HEK293 (cell line): ENCODE measurements around the gene CLCN1.

Experiments
- CTCF ChIA-PET: fragments of 350-600 bp; formaldehyde crosslinking; extraction: SDS; loops from one replicate; lab custom pipeline; 2021; ENCODE audit warnings: antibody characterized with exemption; lab: Yijun Ruan, JAX
- POLR2A ChIA-PET: fragments of 300-600 bp; formaldehyde crosslinking; extraction: SDS; loops from one replicate; lab custom pipeline; 2020; ENCODE audit warnings: antibody characterized with exemption, inconsistent platforms; lab: Yijun Ruan, JAX
- H3K27ac ChIP-seq: fragments of 200-500 bp; sonication (Bioruptor generic); 2 replicates; pipeline ENCODE4 v1.5.1; 2014; ENCODE audit warnings: low read depth, low read length, control low read depth, inconsistent platforms; ENCODE audit errors: extremely low read depth
- H3K36me3 ChIP-seq, 2 experiments: fragments of 200-500 bp in 1 of 2; sonication (Bioruptor generic) in 1 of 2; 1 replicate in 1 of 2; 2 replicates in 1 of 2; pipeline ENCODE4 v1.5.1; 2014 to 2017; ENCODE audit warnings: inconsistent platforms in 2 of 2, low read length in 2 of 2; ENCODE audit not compliant: control insufficient read depth in 2 of 2, insufficient read depth in 1 of 2
- H3K4me1 ChIP-seq: fragments of 200-500 bp; sonication (Bioruptor generic); 2 replicates; pipeline ENCODE4 v1.5.1; 2014; ENCODE audit warnings: mild to moderate bottlenecking, low read length, inconsistent platforms; ENCODE audit not compliant: control insufficient read depth, insufficient read depth
- H3K4me3 ChIP-seq: 2 replicates; pipeline ENCODE4 v1.5.1; 2011; ENCODE audit warnings: low read depth, mild to moderate bottlenecking, control low read depth, low read length, moderate library complexity
- H3K9me3 ChIP-seq: fragments of 200-500 bp; sonication (Bioruptor generic); 2 replicates; pipeline ENCODE4 v1.5.1; 2014; ENCODE audit warnings: low read depth, low read length, inconsistent platforms; ENCODE audit not compliant: control insufficient read depth, insufficient read depth
- SETDB1 ChIP-seq: IDR thresholded peaks from one replicate; pipeline ENCODE4 v1.6.1; 2017; ENCODE audit warnings: mild to moderate bottlenecking, low read length, moderate library complexity, mixed read lengths; ENCODE audit not compliant: insufficient read length
- ZBTB1 ChIP-seq: fragments of 450-650 bp; formaldehyde crosslinking; IDR thresholded peaks from 2 replicates; pipeline ENCODE4 v1.5.1; 2016; ENCODE audit warnings: missing biosample characterization, missing genetic modification characterization
- ZFP41 ChIP-seq: fragments of 450-650 bp; formaldehyde crosslinking; IDR thresholded peaks from 2 replicates; pipeline ENCODE4 v1.5.1; 2016; ENCODE audit warnings: missing biosample characterization, missing genetic modification characterization, borderline replicate concordance
- ZNF223 ChIP-seq: fragments of 450-650 bp; formaldehyde crosslinking; IDR thresholded peaks from 2 replicates; pipeline ENCODE4 v1.5.1; 2016; ENCODE audit warnings: missing biosample characterization, missing genetic modification characterization
- ZNF311 ChIP-seq: fragments of 450-650 bp; formaldehyde crosslinking; IDR thresholded peaks from 2 replicates; pipeline ENCODE4 v1.5.1; 2017; ENCODE audit warnings: missing biosample characterization, missing genetic modification characterization, borderline replicate concordance
- ZNF366 ChIP-seq: fragments of 450-650 bp; formaldehyde crosslinking; conservative IDR thresholded peaks from 2 replicates; pipeline ENCODE4 v1.5.1; 2016; ENCODE audit warnings: missing biosample characterization, missing genetic modification characterization
- ZNF501 ChIP-seq: fragments of 450-650 bp; formaldehyde crosslinking; IDR thresholded peaks from 2 replicates; pipeline ENCODE4 v1.5.1; 2016; ENCODE audit warnings: missing biosample characterization, missing genetic modification characterization
- ZNF514 ChIP-seq: fragments of 450-650 bp; formaldehyde crosslinking; IDR thresholded peaks from 2 replicates; pipeline ENCODE4 v1.5.1; 2016; ENCODE audit warnings: missing biosample characterization, missing genetic modification characterization
- ZNF596 ChIP-seq: fragments of 450-650 bp; IDR thresholded peaks from 2 replicates; pipeline ENCODE4 v1.5.0; 2018; ENCODE audit warnings: missing biosample characterization, mild to moderate bottlenecking, missing genetic modification characterization, moderate library complexity
- TF ChIP-seq, protein P1 (sequence below): fragments of 450-650 bp; formaldehyde crosslinking; IDR thresholded peaks from 2 replicates; pipeline ENCODE4 v1.5.1; 2016; ENCODE audit warnings: missing biosample characterization, missing genetic modification characterization
- TF ChIP-seq, protein P2 (sequence below): fragments of 450-650 bp; formaldehyde crosslinking; IDR thresholded peaks from 2 replicates; pipeline ENCODE4 v1.5.1; 2016; ENCODE audit warnings: missing biosample characterization, missing genetic modification characterization
- TF ChIP-seq, protein P3 (sequence below): fragments of 450-650 bp; formaldehyde crosslinking; IDR thresholded peaks from 2 replicates; pipeline ENCODE4 v1.5.1; 2016; ENCODE audit warnings: missing biosample characterization, missing genetic modification characterization
- TF ChIP-seq, protein P4 (sequence below): fragments of 450-650 bp; formaldehyde crosslinking; IDR thresholded peaks from 2 replicates; pipeline ENCODE4 v1.5.1; 2016; ENCODE audit warnings: missing biosample characterization, missing genetic modification characterization
- TF ChIP-seq, protein P5 (sequence below): fragments of 450-650 bp; formaldehyde crosslinking; IDR thresholded peaks from 2 replicates; pipeline ENCODE4 v1.5.1; 2016; ENCODE audit warnings: missing biosample characterization, missing genetic modification characterization

CLCN1 gene

DNA sequence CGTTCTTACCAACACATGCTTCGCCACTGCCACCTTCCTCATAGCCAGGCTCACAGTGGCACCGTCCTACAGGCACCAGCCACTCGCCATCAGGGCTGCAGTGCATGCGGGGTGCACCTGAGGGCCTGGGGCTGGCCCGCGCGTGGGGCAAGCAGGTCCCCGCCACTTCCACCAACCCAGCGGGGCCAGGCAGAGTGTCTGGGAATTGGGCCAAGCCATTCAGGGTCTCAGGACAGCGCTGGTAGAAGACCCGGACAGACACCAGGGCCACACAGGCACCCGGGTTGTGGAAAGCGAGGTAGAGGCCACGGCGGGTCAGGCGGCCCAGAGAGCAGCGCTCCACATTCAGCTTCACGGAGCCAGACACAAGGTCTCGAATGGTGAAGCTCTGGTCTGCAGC, 83.7 kb downstream of the CLCN1 start (continued):
- TF ChIP-seq, protein P1, sequence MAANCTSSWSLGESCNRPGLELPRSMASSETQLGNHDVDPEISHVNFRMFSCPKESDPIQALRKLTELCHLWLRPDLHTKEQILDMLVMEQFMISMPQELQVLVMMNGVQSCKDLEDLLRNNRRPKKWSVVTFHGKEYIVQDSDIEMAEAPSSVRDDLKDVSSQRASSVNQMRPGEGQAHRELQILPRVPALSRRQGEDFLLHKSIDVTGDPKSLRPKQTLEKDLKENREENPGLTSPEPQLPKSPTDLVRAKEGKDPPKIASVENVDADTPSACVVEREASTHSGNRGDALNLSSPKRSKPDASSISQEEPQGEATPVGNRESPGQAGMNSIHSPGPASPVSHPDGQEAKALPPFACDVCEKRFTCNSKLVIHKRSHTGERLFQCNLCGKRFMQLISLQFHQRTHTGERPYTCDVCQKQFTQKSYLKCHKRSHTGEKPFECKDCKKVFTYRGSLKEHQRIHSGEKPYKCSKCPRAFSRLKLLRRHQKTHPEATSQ (tag by site-specific recombination) = no peak
- TF ChIP-seq ZNF501 (tag by site-specific recombination) (no peak), ZNF514 (no peak), ZNF366 (tag by site-specific recombination) (no peak), ZNF223 (tag by site-specific recombination) (no peak), ZNF596 (tag by site-specific recombination) (no peak), SETDB1 (no peak), ZFP41 (no peak), ZNF311 (tag by site-specific recombination) (no peak)
- TF ChIP-seq, protein P2, sequence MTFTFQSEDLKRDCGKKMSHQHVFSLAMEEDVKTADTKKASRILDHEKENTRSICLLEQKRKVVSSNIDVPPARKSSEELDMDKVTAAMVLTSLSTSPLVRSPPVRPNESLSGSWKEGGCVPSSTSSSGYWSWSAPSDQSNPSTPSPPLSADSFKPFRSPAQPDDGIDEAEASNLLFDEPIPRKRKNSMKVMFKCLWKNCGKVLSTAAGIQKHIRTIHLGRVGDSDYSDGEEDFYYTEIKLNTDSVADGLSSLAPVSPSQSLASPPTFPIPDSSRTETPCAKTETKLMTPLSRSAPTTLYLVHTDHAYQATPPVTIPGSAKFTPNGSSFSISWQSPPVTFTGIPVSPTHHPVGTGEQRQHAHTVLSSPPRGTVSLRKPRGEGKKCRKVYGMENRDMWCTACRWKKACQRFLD (tag by site-specific recombination) = no peak
- TF ChIP-seq, protein P3, sequence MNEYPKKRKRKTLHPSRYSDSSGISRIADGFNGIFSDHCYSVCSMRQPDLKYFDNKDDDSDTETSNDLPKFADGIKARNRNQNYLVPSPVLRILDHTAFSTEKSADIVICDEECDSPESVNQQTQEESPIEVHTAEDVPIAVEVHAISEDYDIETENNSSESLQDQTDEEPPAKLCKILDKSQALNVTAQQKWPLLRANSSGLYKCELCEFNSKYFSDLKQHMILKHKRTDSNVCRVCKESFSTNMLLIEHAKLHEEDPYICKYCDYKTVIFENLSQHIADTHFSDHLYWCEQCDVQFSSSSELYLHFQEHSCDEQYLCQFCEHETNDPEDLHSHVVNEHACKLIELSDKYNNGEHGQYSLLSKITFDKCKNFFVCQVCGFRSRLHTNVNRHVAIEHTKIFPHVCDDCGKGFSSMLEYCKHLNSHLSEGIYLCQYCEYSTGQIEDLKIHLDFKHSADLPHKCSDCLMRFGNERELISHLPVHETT (tag by site-specific recombination) = no peak

DNA sequence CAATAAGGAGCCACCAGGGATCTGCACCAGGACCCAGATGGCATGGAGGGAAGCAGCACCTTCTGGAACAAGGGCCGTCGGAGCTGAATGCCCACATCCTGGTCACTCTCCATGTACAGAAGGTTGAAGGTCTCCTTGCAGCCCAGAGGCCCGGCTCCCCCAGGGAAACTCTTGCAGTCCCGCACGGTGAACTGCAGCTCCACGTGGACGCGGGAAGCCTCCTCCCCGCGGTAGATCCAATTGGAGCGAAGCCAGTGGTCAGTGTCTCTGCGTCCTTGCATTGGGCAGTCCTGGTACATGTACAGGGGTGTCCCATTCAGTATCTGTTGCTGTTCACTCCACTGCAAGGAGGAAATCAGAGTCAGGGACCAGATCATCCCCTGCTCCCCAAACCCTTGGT, 85.4 kb downstream of the CLCN1 start:
- POLR2A ChIA-PET = interaction anchor here (0.7 to 0.9 kb wide), 2 partner anchors 9 kb away, joined by 6 to 7 read pairs; no protein-coding TSS in a partner anchor
- Histone ChIP-seq H3K36me3 (no peaks in the 10 kb centered on the region), H3K4me1 (no peaks in the 10 kb centered on the region), H3K27ac (no peak overlapping the region), H3K4me3 (no peak overlapping the region), H3K9me3 (no peaks in the 10 kb centered on the region)
- TF ChIP-seq, protein P4, sequence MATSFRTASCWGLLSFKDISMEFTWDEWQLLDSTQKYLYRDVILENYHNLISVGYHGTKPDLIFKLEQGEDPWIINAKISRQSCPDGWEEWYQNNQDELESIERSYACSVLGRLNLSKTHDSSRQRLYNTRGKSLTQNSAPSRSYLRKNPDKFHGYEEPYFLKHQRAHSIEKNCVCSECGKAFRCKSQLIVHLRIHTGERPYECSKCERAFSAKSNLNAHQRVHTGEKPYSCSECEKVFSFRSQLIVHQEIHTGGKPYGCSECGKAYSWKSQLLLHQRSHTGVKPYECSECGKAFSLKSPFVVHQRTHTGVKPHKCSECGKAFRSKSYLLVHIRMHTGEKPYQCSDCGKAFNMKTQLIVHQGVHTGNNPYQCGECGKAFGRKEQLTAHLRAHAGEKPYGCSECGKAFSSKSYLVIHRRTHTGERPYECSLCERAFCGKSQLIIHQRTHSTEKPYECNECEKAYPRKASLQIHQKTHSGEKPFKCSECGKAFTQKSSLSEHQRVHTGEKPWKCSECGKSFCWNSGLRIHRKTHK (tag by site-specific recombination) = no peak
- no peak for TF ChIP-seq ZBTB1 (tag by site-specific recombination)
- TF ChIP-seq, protein P5, sequence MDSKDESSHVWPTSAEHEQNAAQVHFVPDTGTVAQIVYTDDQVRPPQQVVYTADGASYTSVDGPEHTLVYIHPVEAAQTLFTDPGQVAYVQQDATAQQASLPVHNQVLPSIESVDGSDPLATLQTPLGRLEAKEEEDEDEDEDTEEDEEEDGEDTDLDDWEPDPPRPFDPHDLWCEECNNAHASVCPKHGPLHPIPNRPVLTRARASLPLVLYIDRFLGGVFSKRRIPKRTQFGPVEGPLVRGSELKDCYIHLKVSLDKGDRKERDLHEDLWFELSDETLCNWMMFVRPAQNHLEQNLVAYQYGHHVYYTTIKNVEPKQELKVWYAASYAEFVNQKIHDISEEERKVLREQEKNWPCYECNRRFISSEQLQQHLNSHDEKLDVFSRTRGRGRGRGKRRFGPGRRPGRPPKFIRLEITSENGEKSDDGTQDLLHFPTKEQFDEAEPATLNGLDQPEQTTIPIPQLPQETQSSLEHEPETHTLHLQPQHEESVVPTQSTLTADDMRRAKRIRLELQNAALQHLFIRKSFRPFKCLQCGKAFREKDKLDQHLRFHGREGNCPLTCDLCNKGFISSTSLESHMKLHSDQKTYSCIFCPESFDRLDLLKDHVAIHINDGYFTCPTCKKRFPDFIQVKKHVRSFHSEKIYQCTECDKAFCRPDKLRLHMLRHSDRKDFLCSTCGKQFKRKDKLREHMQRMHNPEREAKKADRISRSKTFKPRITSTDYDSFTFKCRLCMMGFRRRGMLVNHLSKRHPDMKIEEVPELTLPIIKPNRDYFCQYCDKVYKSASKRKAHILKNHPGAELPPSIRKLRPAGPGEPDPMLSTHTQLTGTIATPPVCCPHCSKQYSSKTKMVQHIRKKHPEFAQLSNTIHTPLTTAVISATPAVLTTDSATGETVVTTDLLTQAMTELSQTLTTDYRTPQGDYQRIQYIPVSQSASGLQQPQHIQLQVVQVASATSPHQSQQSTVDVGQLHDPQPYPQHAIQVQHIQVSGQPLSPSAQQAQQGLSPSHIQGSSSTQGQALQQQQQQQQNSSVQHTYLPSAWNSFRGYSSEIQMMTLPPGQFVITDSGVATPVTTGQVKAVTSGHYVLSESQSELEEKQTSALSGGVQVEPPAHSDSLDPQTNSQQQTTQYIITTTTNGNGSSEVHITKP (tag by site-specific recombination) = no peak
- CTCF ChIA-PET = interaction anchor here (0.5 to 1.6 kb wide), 3 partner anchors 11 to 393 kb away, joined by 3 to 7 read pairs (median 5); no protein-coding TSS in a partner anchor
